ENCODE measurements around the gene ADAP2.

DNA sequence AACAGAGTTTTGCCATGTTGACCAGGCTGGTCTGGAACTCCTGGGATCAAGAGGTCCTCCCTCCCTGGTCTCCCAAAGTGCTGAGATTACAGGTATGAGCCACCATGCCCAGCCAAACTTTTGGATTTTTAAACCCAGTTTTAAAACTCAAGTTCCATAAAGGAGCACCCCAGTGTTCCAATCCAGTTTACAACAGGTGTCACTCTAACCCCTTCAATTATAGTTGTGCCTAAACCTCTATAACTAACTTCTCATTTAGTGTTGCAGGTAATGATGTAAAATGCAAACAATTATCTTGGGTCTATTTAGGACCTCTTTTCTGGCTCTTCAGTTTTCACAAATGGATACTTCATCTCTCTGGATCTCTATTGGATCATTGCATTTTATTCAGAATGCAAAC is 7.8 kb upstream of the ADAP2 start:
- TF ChIP-seq, protein P1, sequence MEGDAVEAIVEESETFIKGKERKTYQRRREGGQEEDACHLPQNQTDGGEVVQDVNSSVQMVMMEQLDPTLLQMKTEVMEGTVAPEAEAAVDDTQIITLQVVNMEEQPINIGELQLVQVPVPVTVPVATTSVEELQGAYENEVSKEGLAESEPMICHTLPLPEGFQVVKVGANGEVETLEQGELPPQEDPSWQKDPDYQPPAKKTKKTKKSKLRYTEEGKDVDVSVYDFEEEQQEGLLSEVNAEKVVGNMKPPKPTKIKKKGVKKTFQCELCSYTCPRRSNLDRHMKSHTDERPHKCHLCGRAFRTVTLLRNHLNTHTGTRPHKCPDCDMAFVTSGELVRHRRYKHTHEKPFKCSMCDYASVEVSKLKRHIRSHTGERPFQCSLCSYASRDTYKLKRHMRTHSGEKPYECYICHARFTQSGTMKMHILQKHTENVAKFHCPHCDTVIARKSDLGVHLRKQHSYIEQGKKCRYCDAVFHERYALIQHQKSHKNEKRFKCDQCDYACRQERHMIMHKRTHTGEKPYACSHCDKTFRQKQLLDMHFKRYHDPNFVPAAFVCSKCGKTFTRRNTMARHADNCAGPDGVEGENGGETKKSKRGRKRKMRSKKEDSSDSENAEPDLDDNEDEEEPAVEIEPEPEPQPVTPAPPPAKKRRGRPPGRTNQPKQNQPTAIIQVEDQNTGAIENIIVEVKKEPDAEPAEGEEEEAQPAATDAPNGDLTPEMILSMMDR (IDR thresholded peaks at IDR 0.05), result no peak
- TF ChIP-seq POLR2A (IDR thresholded peaks at IDR 0.05) (no peak), EP300 (IDR thresholded peaks at IDR 0.05) (no peak)
